IMR-90 (cell line): Measurements from ENCODE around the gene COL6A6. TPM values are rescaled to one million over a fixed set of nuclear protein-coding genes. Genes with fewer than 3 reads are reported as not detected.
A peak's percentile ranks its signal among the peaks of the same experiment; 100 is the strongest.

Experiments used
- ATAC-seq: fragments of 200-7000 bp; cut with Tn5 transposase; 2 replicates; pipeline ENCODE4 v1.9.1; 2020; ENCODE audit warnings: low read depth, mild to moderate bottlenecking, moderate library complexity
- Bru-seq: library from RNA; stranded (reverse); fragments of 400-500 nt; gene quantifications from one replicate; lab custom pipeline; 2021; lab: Mats Ljungman, UMichigan
- BruChase-seq, 2 experiments: library from RNA; stranded (reverse); fragments of 400-500 nt; gene quantifications; one replicate each; lab custom pipeline; 2021; lab: Mats Ljungman, UMichigan
- BruUV-seq: library from RNA; stranded (reverse); fragments of 400-500 nt; replicated peaks from 2 replicates; lab custom pipeline; 2021; lab: Mats Ljungman, UMichigan
- CTCF ChIA-PET: fragments of 300-600 bp; formaldehyde crosslinking; extraction: SDS; loops from one replicate; lab custom pipeline; 2021; ENCODE audit warnings: antibody characterized with exemption; lab: Yijun Ruan, JAX
- POLR2A ChIA-PET: fragments of 300-600 bp; sonication (Branson Sonifier 250); formaldehyde crosslinking; loops from one replicate; lab custom pipeline; 2022; ENCODE audit warnings: antibody characterized with exemption; ENCODE audit not compliant: unreplicated experiment; lab: Charles Lee
- DNase-seq: peaks from one replicate; pipeline ENCODE4 v3.0.0; 2013
- H2AFZ ChIP-seq: replicated peaks from 2 replicates; pipeline ENCODE3; 2013; ENCODE audit warnings: low read length, mild to moderate bottlenecking; ENCODE audit not compliant: poor library complexity
- H2AK5ac ChIP-seq: 2 replicates; pipeline ENCODE4 v1.6.1; 2013; ENCODE audit warnings: low read depth, low read length, inconsistent platforms
- H2AK9ac ChIP-seq: replicated peaks from 2 replicates; pipeline ENCODE3; 2013; ENCODE audit warnings: mild to moderate bottlenecking, low read depth, low read length, moderate library complexity; ENCODE audit not compliant: poor library complexity
- H2BK120ac ChIP-seq: 2 replicates; pipeline ENCODE4 v1.6.1; 2013; ENCODE audit warnings: low read depth, low read length, inconsistent platforms
- H2BK15ac ChIP-seq: 3 replicates; pipeline ENCODE4 v1.6.1; 2013; ENCODE audit warnings: low read depth, low read length, inconsistent platforms
- H2BK20ac ChIP-seq: 2 replicates; pipeline ENCODE4 v1.6.1; 2013; ENCODE audit warnings: low read depth, mild to moderate bottlenecking, inconsistent platforms, low read length, moderate library complexity
- H2BK5ac ChIP-seq: 2 replicates; pipeline ENCODE4 v1.6.1; 2013; ENCODE audit warnings: mild to moderate bottlenecking, low read depth, low read length, inconsistent platforms; ENCODE audit not compliant: poor library complexity, severe bottlenecking
- H3K14ac ChIP-seq: replicated peaks from 2 replicates; pipeline ENCODE4 v1.6.1; 2013; ENCODE audit warnings: low read depth, low read length, inconsistent platforms
- H3K18ac ChIP-seq: 2 replicates; pipeline ENCODE4 v1.6.1; 2013; ENCODE audit warnings: low read depth, low read length, control low read depth
- H3K23ac ChIP-seq: 2 replicates; pipeline ENCODE4 v1.6.1; 2013; ENCODE audit warnings: low read depth, low read length, inconsistent platforms
- H3K27ac ChIP-seq: 2 replicates; pipeline ENCODE4 v1.5.1; 2013; ENCODE audit warnings: mild to moderate bottlenecking, control low read depth, low read length; ENCODE audit not compliant: insufficient read depth
- H3K27me3 ChIP-seq: 2 replicates; pipeline ENCODE4 v1.6.1; 2013; ENCODE audit warnings: low read length; ENCODE audit not compliant: control insufficient read depth, insufficient read depth
- H3K36me3 ChIP-seq: 2 replicates; pipeline ENCODE4 v1.6.1; 2013; ENCODE audit warnings: low read length, mixed read lengths; ENCODE audit not compliant: control insufficient read depth, insufficient read depth
- H3K4ac ChIP-seq: 2 replicates; pipeline ENCODE4 v1.6.1; 2013; ENCODE audit warnings: low read depth, low read length, inconsistent platforms
- H3K4me1 ChIP-seq: 2 replicates; pipeline ENCODE4 v1.6.1; 2013; ENCODE audit warnings: low read length, mixed read lengths; ENCODE audit not compliant: control insufficient read depth, insufficient read depth
- H3K4me2 ChIP-seq: 2 replicates; pipeline ENCODE4 v1.6.1; 2013; ENCODE audit warnings: low read depth, mild to moderate bottlenecking, control low read depth, low read length, moderate library complexity
- H3K4me3 ChIP-seq: 2 replicates; pipeline ENCODE4 v1.5.1; 2013; ENCODE audit warnings: low read depth, mild to moderate bottlenecking, control low read depth, low read length, moderate library complexity; ENCODE audit not compliant: insufficient read depth
- H3K56ac ChIP-seq: 2 replicates; pipeline ENCODE4 v1.6.1; 2013; ENCODE audit warnings: low read length, inconsistent platforms; ENCODE audit not compliant: insufficient read depth; ENCODE audit errors: extremely low read depth
- H3K79me1 ChIP-seq, 2 experiments: 2 replicates each; pipeline ENCODE4 v1.6.1; 2013; ENCODE audit warnings: low read length in 2 of 2, inconsistent platforms in 1 of 2, low read depth in 1 of 2
- H3K9ac ChIP-seq: 2 replicates; pipeline ENCODE4 v1.6.1; 2013; ENCODE audit warnings: low read depth, low read length, control low read depth
- H3K9me1 ChIP-seq: 2 replicates; pipeline ENCODE4 v1.6.1; 2013; ENCODE audit warnings: low read length, inconsistent platforms; ENCODE audit not compliant: insufficient read depth
- H3K9me3 ChIP-seq: 2 replicates; pipeline ENCODE4 v1.6.1; 2013; ENCODE audit warnings: low read length; ENCODE audit not compliant: control insufficient read depth, insufficient read depth
- H4K20me1 ChIP-seq: 2 replicates; pipeline ENCODE4 v1.6.1; 2013; ENCODE audit warnings: low read length, inconsistent platforms; ENCODE audit not compliant: insufficient read depth
- H4K5ac ChIP-seq: 2 replicates; pipeline ENCODE4 v1.6.1; 2013; ENCODE audit warnings: mild to moderate bottlenecking, low read depth, low read length, control low read depth
- H4K8ac ChIP-seq, 2 experiments: 2 replicates each; pipeline ENCODE4 v1.6.1; 2013; ENCODE audit warnings: low read depth in 2 of 2, low read length in 2 of 2, control low read depth in 1 of 2, inconsistent platforms in 1 of 2
- H4K91ac ChIP-seq: 2 replicates; pipeline ENCODE4 v1.6.1; 2013; ENCODE audit warnings: low read depth, low read length, inconsistent platforms; ENCODE audit not compliant: insufficient read depth
- CEBPB ChIP-seq: IDR thresholded peaks from 2 replicates; pipeline ENCODE4 v1.6.1; 2012; ENCODE audit warnings: low read depth, low read length, improper control_type of control experiment
- CHD1 ChIP-seq: IDR thresholded peaks from 2 replicates; pipeline ENCODE4 v1.6.1; 2012; ENCODE audit warnings: low read depth, low read length, improper control_type of control experiment
- ELK1 ChIP-seq: fragments of 150-350 bp; IDR thresholded peaks from 2 replicates; pipeline ENCODE4 v1.6.1; 2016; ENCODE audit warnings: low read depth, mild to moderate bottlenecking, low read length, moderate library complexity, borderline replicate concordance
- MAFK ChIP-seq: IDR thresholded peaks from 2 replicates; pipeline ENCODE4 v1.6.1; 2012; ENCODE audit warnings: low read depth, low read length, improper control_type of control experiment
- SMC3 ChIP-seq: fragments of 150-350 bp; IDR thresholded peaks from 2 replicates; pipeline ENCODE4 v1.6.1; 2016; ENCODE audit warnings: low read depth, mild to moderate bottlenecking, antibody characterized with exemption, low read length, moderate library complexity
- WGBS, 2 experiments: methylation state at CpG; one replicate each; pipeline versions ENCODE4 v1.1.5 to v1.1.7; 2013; ENCODE audit warnings: missing lambda C conversion rate in 2 of 2; ENCODE audit not compliant: insufficient read length in 1 of 2; ENCODE audit errors: extremely low coverage in 2 of 2; 5-methylcytosine and 5-hydroxymethylcytosine counted together
- dilution Hi-C: fragments of 300-500 bp; cut with HindIII; formaldehyde crosslinking; loops from one replicate; pipeline ENCODE4 v1.14.3; 2018; ENCODE audit warnings: low sequenced_read_pairs; ENCODE audit not compliant: unreplicated experiment
- in situ Hi-C: fragments of 300-500 bp; cut with MboI; formaldehyde crosslinking; loops from 3 replicates; pipeline ENCODE4 v1.14.3; 2019; ENCODE audit warnings: low sequenced_read_pairs, inconsistent platforms, mixed read lengths
- intact Hi-C: fragments of 100-400 bp; cut with micrococcal nuclease; formaldehyde crosslinking; loops from 2 replicates; pipeline ENCODE4 v1.10.0; 2022
- long read RNA-seq: library from polyadenylated mRNA; unstranded; transcript quantifications from one replicate; pipeline ENCODE4 v2.0.0, GENCODE V29; 2021; ENCODE audit not compliant: unreplicated experiment
- polyA plus RNA-seq, 3 experiments: library from polyadenylated mRNA; depleted of rRNA; stranded (reverse); fragments of >200 nt; gene quantifications; 2 replicates each; pipeline ENCODE4 v1.2.3, GENCODE V29; 2012; ENCODE audit warnings: low replicate concordance in 1 of 3
- total RNA-seq: library from RNA; depleted of rRNA; stranded (reverse); fragments of >200 nt; gene quantifications from 2 replicates; pipeline ENCODE4 v1.2.3, GENCODE V29; 2012; rRNA removed

The COL6A6 gene
- not detected in 2 replicates for total RNA-seq
- polyA plus RNA-seq (2012; rRNA removed) = not detected in 2 replicates
- polyA plus RNA-seq (2012; cell fraction: cytosol; rRNA removed) = not detected in 2 replicates
- polyA plus RNA-seq (2012; cell fraction: nucleus; rRNA removed; ENCODE audit: low replicate concordance) = not detected in 2 replicates
- percentile 2 among the genes with signal in this experiment for Bru-seq, nascent RNA
- BruChase-seq, experiment 1, labeled RNA remaining after a 6-hour chase = percentile 3 among the genes with signal in this experiment
- percentile 2 among the genes with signal in this experiment for BruChase-seq, experiment 2, labeled RNA remaining after a 2-hour chase
- long read RNA-seq = 0 reads

GRCh38 chr3:130516645-130517512, at the start of gene COL6A6:
COL6A6 (plus strand) TSS chr3:130517177; CDS start chr3:130560365, 43,188 bp downstream.
- Histone ChIP-seq H2AK9ac (no peak within 1 kb of the TSS), H3K4ac (no peak within 1 kb of the TSS), H3K9me1 (no peaks in the 10 kb centered on the region), H2AK5ac (no peak within 1 kb of the TSS), H3K18ac (no peak within 1 kb of the TSS), H3K79me1 (no peaks in the 10 kb centered on the region), H2AFZ (peak within 1 kb of the TSS; percentile 4), H4K5ac (no peak within 1 kb of the TSS), H3K9me3 (no peaks in the 10 kb centered on the region), H3K36me3 (no peaks in the 10 kb centered on the region), H4K91ac (no peak within 1 kb of the TSS), H2BK15ac (no peak within 1 kb of the TSS), H2BK120ac (no peak within 1 kb of the TSS), H2BK20ac (no peak within 1 kb of the TSS), H3K14ac (no peak within 1 kb of the TSS), H4K20me1 (no peaks in the 10 kb centered on the region), H3K27ac (no peak within 1 kb of the TSS), H3K23ac (no peak within 1 kb of the TSS), H3K4me2 (no peak within 1 kb of the TSS), H2BK5ac (no peak within 1 kb of the TSS), H3K4me1 (no peaks in the 10 kb centered on the region), H3K4me3 (no peak within 1 kb of the TSS), H3K9ac (no peak within 1 kb of the TSS), H3K56ac (no peak within 1 kb of the TSS), H3K27me3 (peaks cover 12% of the 10 kb centered on the region; the same call in 1 of the 2 replicates), H4K8ac (no peak within 1 kb of the TSS)
- dilution Hi-C loops (no loop called here), intact Hi-C loops (no loop called here), in situ Hi-C loops (no loop called here)
- TF ChIP-seq ELK1 (no peak), CEBPB (no peak), MAFK (no peak), SMC3 (no peak), CHD1 (no peak)
- WGBS, 2 experiments = 4% methylated on average over 15 of the region's 58 CpGs; no CpG with 5 or more reads in 1 of the 2 experiments
- ATAC-seq (no peak), DNase-seq (no peak)
- BruUV-seq = no TSS peak
- ChIA-PET CTCF (no interaction called here), POLR2A (no interaction called here)
